ENCODE data around the gene SLC5A2. TPM values are rescaled to one million over a fixed set of nuclear protein-coding genes. Genes with fewer than 3 reads are reported as not detected.

Gene SLC5A2
- total RNA-seq, 1 donor from 2014 or later, result not detected

GRCh38 chr16:31458073-31458843, 24.7 kb upstream of the SLC5A2 start:
- ATAC-seq (no peak), DNase-seq (ENCODE audit: missing footprints) (no peak)
- intact Hi-C loops (cut with DNase I), result loop anchor here (5.0 to 10.0 kb wide), 3 partner anchors 383 to 471 kb away; partner anchors contain the start of genes HSD3B7, ZNF267, ZNF646 and ZNF668

GRCh38 chr16:31458844-31459686, 23.9 kb upstream of the SLC5A2 start, which contains the start of gene ARMC5:
Gene ARMC5, plus strand, starts transcription at chr16:31459501. Its CDS starts 24 bp downstream, at chr16:31459525.
- intact Hi-C loops (cut with DNase I), result loop anchor here (5.0 to 10.0 kb wide), 3 partner anchors 384 to 472 kb away; partner anchors contain the start of genes HSD3B7, ZNF267, ZNF646 and ZNF668
- DNase-seq (ENCODE audit: missing footprints), result peak; percentile 98
- ATAC-seq, result peak; percentile 89

GRCh38 chr16:31459687-31460581, 23.0 kb upstream of the SLC5A2 start:
- DNase-seq (ENCODE audit: missing footprints) (peak; percentile 100), ATAC-seq (peak; percentile 93)
- intact Hi-C loops (cut with DNase I), result loop anchor here (5.0 to 10.0 kb wide), 4 partner anchors 47 to 473 kb away; partner anchors contain the start of genes HSD3B7, RUSF1, ZNF267 and ZNF646

GRCh38 chr16:31460582-31461002, 22.3 kb upstream of the SLC5A2 start:
- intact Hi-C loops (cut with DNase I), result loop anchor here (5.0 kb wide), 1 partner anchor 47 kb away; the partner anchor contains the start of gene RUSF1
- ATAC-seq, result no peak
- no peak for DNase-seq (ENCODE audit: missing footprints)

- no peak for ATAC-seq
- intact Hi-C loops (cut with DNase I), result loop anchor here (5.0 kb wide), 1 partner anchor 46 kb away; the partner anchor contains the start of gene RUSF1
- no peak for DNase-seq (ENCODE audit: missing footprints)
Measured at GRCh38 chr16:31461201-31461920, 21.6 kb upstream of the SLC5A2 start.

- intact Hi-C loops (cut with DNase I), result loop anchor here (5.0 kb wide), 1 partner anchor 45 kb away; the partner anchor contains the start of gene RUSF1
- no peak for ATAC-seq
- DNase-seq (ENCODE audit: missing footprints), result no peak
Measured at GRCh38 chr16:31461921-31462804, 20.8 kb upstream of the SLC5A2 start.

- ATAC-seq, result no peak
- no peak for DNase-seq (ENCODE audit: missing footprints)
- intact Hi-C loops (cut with DNase I), result loop anchor here (5.0 kb wide), 1 partner anchor 43 kb away; the partner anchor contains the start of gene RUSF1
Measured at GRCh38 chr16:31464348-31464769, 18.6 kb upstream of the SLC5A2 start.

GRCh38 chr16:31464781-31465260, 18.1 kb upstream of the SLC5A2 start:
- no peak for ATAC-seq
- DNase-seq (ENCODE audit: missing footprints), result no peak
- intact Hi-C loops (cut with DNase I), result loop anchor here (5.0 kb wide), 1 partner anchor 42 kb away; the partner anchor contains the start of gene RUSF1

- ATAC-seq (no peak), DNase-seq (ENCODE audit: missing footprints) (no peak)
- intact Hi-C loops (cut with DNase I), result no loop called here
Measured at GRCh38 chr16:31465788-31466370, 17.0 kb upstream of the SLC5A2 start.

- DNase-seq (ENCODE audit: missing footprints), result no peak
- intact Hi-C loops (cut with DNase I), result no loop called here
- no peak for ATAC-seq
Measured at GRCh38 chr16:31466381-31466841, 16.5 kb upstream of the SLC5A2 start.

GRCh38 chr16:31467151-31467773, 15.7 kb upstream of the SLC5A2 start:
- ATAC-seq (no peak), DNase-seq (ENCODE audit: missing footprints) (no peak)
- intact Hi-C loops (cut with DNase I), result no loop called here

- ATAC-seq, result no peak
- no peak for DNase-seq (ENCODE audit: missing footprints)
- intact Hi-C loops (cut with DNase I), result no loop called here
Measured at GRCh38 chr16:31467858-31468257, 15.1 kb upstream of the SLC5A2 start.

- DNase-seq (ENCODE audit: missing footprints) (no peak), ATAC-seq (no peak)
- intact Hi-C loops (cut with DNase I), result loop anchor here (10.0 kb wide), 1 partner anchor 244 kb away; a partner anchor contains a TSS
Measured at GRCh38 chr16:31470615-31471014, 12.3 kb upstream of the SLC5A2 start.

- ATAC-seq (no peak), DNase-seq (ENCODE audit: missing footprints) (no peak)
- intact Hi-C loops (cut with DNase I), result loop anchor here (10.0 kb wide), 1 partner anchor 243 kb away; a partner anchor contains a TSS
Measured at GRCh38 chr16:31471241-31471874, 11.6 kb upstream of the SLC5A2 start.
